ENCODE results near the gene FAM90A26.
A peak's percentile ranks its signal among the peaks of the same experiment; 100 is the strongest.
"Not testable (repeated sequence)": the region's sequence is repeated elsewhere in the genome, so short reads cannot be mapped to it uniquely, and the experiment has no call there.

Gene FAM90A26

GRCh38 chr4:9152180-9153007, 17.8 kb upstream of the FAM90A26 start:
- H3K27ac Mint-ChIP-seq: peak overlapping the region; percentile 97
- DNase-seq (ENCODE audit: low spot score in 2 of 2) (peak; percentile 87 to 95), ATAC-seq (peak; percentile 92)
- not testable (repeated sequence) for H3K9me3 Mint-ChIP-seq, H3K36me3 Mint-ChIP-seq
- peaks cover 11% of the 10 kb centered on the region for H3K4me1 Mint-ChIP-seq
- H3K4me3 Mint-ChIP-seq: peak overlapping the region; percentile 80

GRCh38 chr4:9153008-9153570, 17.1 kb upstream of the FAM90A26 start:
- not testable (repeated sequence) for H3K9me3 Mint-ChIP-seq, H3K36me3 Mint-ChIP-seq
- H3K4me1 Mint-ChIP-seq: peaks cover 11% of the 10 kb centered on the region
- peak overlapping the region; percentile 97 for H3K27ac Mint-ChIP-seq
- ATAC-seq: peak; percentile 97
- H3K4me3 Mint-ChIP-seq: peak overlapping the region; percentile 80
- peak; percentile 89 to 97 for DNase-seq (ENCODE audit: low spot score in 2 of 2)

GRCh38 chr4:9153571-9154157, 16.5 kb upstream of the FAM90A26 start:
- not testable (repeated sequence) for DNase-seq (ENCODE audit: low spot score in 2 of 2); H3K9me3 Mint-ChIP-seq; H3K36me3 Mint-ChIP-seq; ATAC-seq
- peak overlapping the region; percentile 80 for H3K4me3 Mint-ChIP-seq
- peaks cover 11% of the 10 kb centered on the region for H3K4me1 Mint-ChIP-seq
- peak overlapping the region; percentile 97 for H3K27ac Mint-ChIP-seq

- not testable (repeated sequence) for H3K4me3 Mint-ChIP-seq, H3K27ac Mint-ChIP-seq, H3K9me3 Mint-ChIP-seq, H3K36me3 Mint-ChIP-seq, ATAC-seq
- H3K4me1 Mint-ChIP-seq: peaks cover 11% of the 10 kb centered on the region
- DNase-seq (ENCODE audit: low spot score in 2 of 2): peak in 1 of 2 donors; percentile 49
These were observed 14.9 kb upstream of the FAM90A26 start for GRCh38 chr4:9155101-9155886.

- ATAC-seq, H3K36me3 Mint-ChIP-seq, H3K9me3 Mint-ChIP-seq, H3K4me3 Mint-ChIP-seq, H3K4me1 Mint-ChIP-seq, H3K27ac Mint-ChIP-seq: not testable (repeated sequence)
- peak in 1 of 2 donors; percentile 15 for DNase-seq (ENCODE audit: low spot score in 2 of 2)
These were observed 11.8 kb upstream of the FAM90A26 start for GRCh38 chr4:9158392-9158791.

GRCh38 chr4:9160046-9160445, 10.2 kb upstream of the FAM90A26 start:
- DNase-seq (ENCODE audit: low spot score in 2 of 2); H3K36me3 Mint-ChIP-seq; ATAC-seq; H3K4me3 Mint-ChIP-seq; H3K27ac Mint-ChIP-seq; H3K9me3 Mint-ChIP-seq; H3K4me1 Mint-ChIP-seq: not testable (repeated sequence)

GRCh38 chr4:9165990-9166389, 4.2 kb upstream of the FAM90A26 start:
- H3K27ac Mint-ChIP-seq, ATAC-seq, H3K36me3 Mint-ChIP-seq, H3K4me1 Mint-ChIP-seq, H3K4me3 Mint-ChIP-seq, H3K9me3 Mint-ChIP-seq: not testable (repeated sequence)
- peak in 1 of 2 donors; percentile 20 for DNase-seq (ENCODE audit: low spot score in 2 of 2)

GRCh38 chr4:9210357-9210756, 40.1 kb downstream of the FAM90A26 start, which contains the start of gene USP17L10:
TSS of gene USP17L10 (plus strand) at chr4:9210657. CDS start at chr4:9210657, 0 bp downstream.
- ATAC-seq; H3K4me3 Mint-ChIP-seq; DNase-seq (ENCODE audit: low spot score in 2 of 2); H3K36me3 Mint-ChIP-seq; H3K27ac Mint-ChIP-seq; H3K9me3 Mint-ChIP-seq; H3K4me1 Mint-ChIP-seq: not testable (repeated sequence)

- H3K27ac Mint-ChIP-seq, ATAC-seq, H3K9me3 Mint-ChIP-seq, H3K36me3 Mint-ChIP-seq, H3K4me3 Mint-ChIP-seq, H3K4me1 Mint-ChIP-seq: not testable (repeated sequence)
- DNase-seq (ENCODE audit: low spot score in 2 of 2): peak in 1 of 2 donors; percentile 20
These were observed 44.5 kb downstream of the FAM90A26 start for GRCh38 chr4:9214701-9215100.

- not testable (repeated sequence) for DNase-seq (ENCODE audit: low spot score in 2 of 2); H3K9me3 Mint-ChIP-seq; H3K27ac Mint-ChIP-seq; H3K4me1 Mint-ChIP-seq; H3K4me3 Mint-ChIP-seq; ATAC-seq; H3K36me3 Mint-ChIP-seq
These were observed 44.9 kb downstream of the FAM90A26 start, which contains the start of gene USP17L11 for GRCh38 chr4:9215105-9215504. TSS of gene USP17L11 (plus strand) at chr4:9215405. CDS start at chr4:9215405, 0 bp downstream.

GRCh38 chr4:9219852-9220251, 49.6 kb downstream of the FAM90A26 start, which contains the start of gene USP17L12:
TSS of gene USP17L12 (plus strand) at chr4:9220152. CDS start at chr4:9220152, 0 bp downstream.
- H3K4me1 Mint-ChIP-seq; H3K36me3 Mint-ChIP-seq; DNase-seq (ENCODE audit: low spot score in 2 of 2); H3K4me3 Mint-ChIP-seq; ATAC-seq; H3K9me3 Mint-ChIP-seq; H3K27ac Mint-ChIP-seq: not testable (repeated sequence)

GRCh38 chr4:9224596-9224995, 54.4 kb downstream of the FAM90A26 start, which contains the start of gene USP17L13:
TSS of gene USP17L13 (plus strand) at chr4:9224896. CDS start at chr4:9224896, 0 bp downstream.
- not testable (repeated sequence) for H3K36me3 Mint-ChIP-seq; DNase-seq (ENCODE audit: low spot score in 2 of 2); H3K4me1 Mint-ChIP-seq; H3K4me3 Mint-ChIP-seq; ATAC-seq; H3K27ac Mint-ChIP-seq; H3K9me3 Mint-ChIP-seq

All from stimulated activated effector memory CD8-positive, alpha-beta T cell treated with anti-CD3 and anti-CD28 coated beads, Interleukin-12 subunit alpha, Interleukin-12 subunit beta, amount 100 ng/mL, for 72 hours (primary cell).